OCI-LY1 (cell line): ENCODE data around the gene MLC1.

Source experiments
- H2AFZ ChIP-seq: fragments of 200-600 bp; sonication (generic), shearing (Covaris generic); 2 replicates; pipeline ENCODE4 v1.6.0; 2014; ENCODE audit warnings: antibody characterized with exemption, mild to moderate bottlenecking, low read length
- H3F3A ChIP-seq: fragments of 200-600 bp; sonication (generic), shearing (Covaris generic); 2 replicates; pipeline ENCODE4 v1.6.0; 2014; ENCODE audit warnings: mild to moderate bottlenecking, antibody characterized with exemption, low read length, moderate library complexity; ENCODE audit not compliant: insufficient read depth
- H3K27ac ChIP-seq: fragments of 200-600 bp; sonication (generic); 2 replicates; pipeline ENCODE4 v1.5.1; 2014; ENCODE audit warnings: low read length, mixed run types, mild to moderate bottlenecking, low read depth; ENCODE audit not compliant: poor library complexity, severe bottlenecking
- H3K27me3 ChIP-seq: fragments of 200-600 bp; sonication (generic); 2 replicates; pipeline ENCODE4 v1.6.0; 2014; ENCODE audit warnings: antibody characterized with exemption, mild to moderate bottlenecking, low read length, moderate library complexity; ENCODE audit not compliant: insufficient read depth
- H3K36me3 ChIP-seq: fragments of 200-600 bp; sonication (generic); 2 replicates; pipeline ENCODE4 v1.6.1; 2014; ENCODE audit warnings: mild to moderate bottlenecking, antibody characterized with exemption, low read length, moderate library complexity, mixed read lengths; ENCODE audit not compliant: insufficient read depth
- H3K4me1 ChIP-seq: fragments of 200-600 bp; sonication (generic); 2 replicates; pipeline ENCODE4 v1.5.1; 2014; ENCODE audit warnings: mild to moderate bottlenecking, low read length, moderate library complexity; ENCODE audit not compliant: insufficient read depth, severe bottlenecking
- H3K4me2 ChIP-seq: fragments of 200-600 bp; sonication (generic), shearing (Covaris generic); 2 replicates; pipeline ENCODE4 v1.6.1; 2014; ENCODE audit warnings: low read length
- H3K4me3 ChIP-seq: fragments of 200-600 bp; sonication (generic); 2 replicates; pipeline ENCODE4 v1.5.1; 2014; ENCODE audit warnings: low read length, low read depth, mild to moderate bottlenecking, mixed read lengths; ENCODE audit not compliant: poor library complexity, severe bottlenecking
- H3K79me2 ChIP-seq: fragments of 200-600 bp; shearing (Covaris generic); 2 replicates; pipeline ENCODE4 v1.6.1; 2016; ENCODE audit warnings: mixed run types, low read length, mixed read lengths; ENCODE audit not compliant: insufficient read depth
- H3K9ac ChIP-seq: fragments of 200-600 bp; sonication (generic), shearing (Covaris generic); 2 replicates; pipeline ENCODE4 v1.6.1; 2014; ENCODE audit warnings: mild to moderate bottlenecking, low read length, mixed read lengths
- H3K9me2 ChIP-seq: fragments of 200-600 bp; sonication (generic), shearing (Covaris generic); 2 replicates; pipeline ENCODE4 v1.6.1; 2014; ENCODE audit warnings: low read depth, mild to moderate bottlenecking, low read length, mixed read lengths
- H3K9me3 ChIP-seq: fragments of 200-600 bp; shearing (Covaris generic); 2 replicates; pipeline ENCODE4 v1.6.1; 2014; ENCODE audit warnings: low read length, mixed read lengths
- H4K20me1 ChIP-seq: fragments of 200-600 bp; sonication (generic), shearing (Covaris generic); 2 replicates; pipeline ENCODE4 v1.6.0; 2016; ENCODE audit warnings: mild to moderate bottlenecking, low read length; ENCODE audit not compliant: insufficient read depth
- CTCF ChIP-seq: fragments of 200-600 bp; sonication (generic), shearing (Covaris generic); IDR thresholded peaks from 2 replicates; pipeline ENCODE4 v1.5.1; 2017; ENCODE audit warnings: mild to moderate bottlenecking, antibody characterized with exemption, low read length, moderate library complexity, mixed read lengths
- EZH2 ChIP-seq: fragments of 200-600 bp; sonication (generic), shearing (Covaris generic); IDR thresholded peaks from 2 replicates; pipeline ENCODE4 v1.8.0; 2017; ENCODE audit warnings: borderline replicate concordance, mixed run types, mild to moderate bottlenecking, antibody characterized with exemption, low read length, moderate library complexity, mixed read lengths

MLC1 gene

GRCh38 chr22:50022171-50022819 is 62.9 kb downstream of the MLC1 start:
- H3K27ac ChIP-seq: no peak overlapping the region
- no peak overlapping the region for H2AFZ ChIP-seq
- H3K9me2 ChIP-seq: no peaks in the 10 kb centered on the region
- H3K4me1 ChIP-seq: no peaks in the 10 kb centered on the region
- no peak overlapping the region for H3K4me2 ChIP-seq
- H3K4me3 ChIP-seq: no peak overlapping the region
- no peak overlapping the region for H3K9ac ChIP-seq
- TF ChIP-seq CTCF (no peak), EZH2 (no peak)
- H3K27me3 ChIP-seq: peaks cover 18% of the 10 kb centered on the region; the same call in 1 of the 2 replicates
- H4K20me1 ChIP-seq: no peaks in the 10 kb centered on the region
- no peaks in the 10 kb centered on the region for H3F3A ChIP-seq
- no peaks in the 10 kb centered on the region for H3K79me2 ChIP-seq
- 0 out of 2 replicates have a peak, but pooled peaks cover 6% of the 10 kb centered on the region for H3K9me3 ChIP-seq
- no peaks in the 10 kb centered on the region; the same call in 1 of the 2 replicates for H3K36me3 ChIP-seq

GRCh38 chr22:50020606-50021005 is 64.6 kb downstream of the MLC1 start:
- H3K4me2 ChIP-seq: no peak overlapping the region
- no peak overlapping the region for H2AFZ ChIP-seq
- H3K4me1 ChIP-seq: no peaks in the 10 kb centered on the region
- H3K27ac ChIP-seq: no peak overlapping the region
- H4K20me1 ChIP-seq: no peaks in the 10 kb centered on the region
- no peak overlapping the region for H3K4me3 ChIP-seq
- no peaks in the 10 kb centered on the region for H3F3A ChIP-seq
- H3K36me3 ChIP-seq: no peaks in the 10 kb centered on the region; the same call in 1 of the 2 replicates
- H3K27me3 ChIP-seq: peaks cover 18% of the 10 kb centered on the region; the same call in 1 of the 2 replicates
- 0 out of 2 replicates have a peak, but pooled peaks cover 6% of the 10 kb centered on the region for H3K9me3 ChIP-seq
- H3K79me2 ChIP-seq: no peaks in the 10 kb centered on the region
- H3K9ac ChIP-seq: no peak overlapping the region
- TF ChIP-seq EZH2 (no peak), CTCF (no peak)
- no peaks in the 10 kb centered on the region for H3K9me2 ChIP-seq

- TF ChIP-seq EZH2: no peak
- Histone ChIP-seq H3K4me1 (no peaks in the 10 kb centered on the region), H3K9me3 (0 out of 2 replicates have a peak, but pooled peaks cover 1% of the 10 kb centered on the region), H2AFZ (no peak overlapping the region), H3K9me2 (no peaks in the 10 kb centered on the region), H3K79me2 (no peaks in the 10 kb centered on the region), H3K4me3 (no peak overlapping the region), H3K27ac (no peak overlapping the region), H4K20me1 (no peaks in the 10 kb centered on the region), H3K4me2 (no peak overlapping the region), H3K9ac (no peak overlapping the region), H3K36me3 (no peaks in the 10 kb centered on the region), H3K27me3 (peaks cover 12% of the 10 kb centered on the region; the same call in 1 of the 2 replicates), H3F3A (no peaks in the 10 kb centered on the region)
Measured at GRCh38 chr22:50019316-50019715, 65.9 kb downstream of the MLC1 start.
